HG03457 (cell line): Measurements from ENCODE around the gene ANKRD39.

ENCODE experiments used
- ATAC-seq: cut with Tn5 transposase; IDR thresholded peaks from one replicate; pipeline ENCODE4 v1.9.1; 2021; ENCODE audit warnings: moderate number of reproducible peaks; ENCODE audit not compliant: unreplicated experiment

The ANKRD39 gene

DNA sequence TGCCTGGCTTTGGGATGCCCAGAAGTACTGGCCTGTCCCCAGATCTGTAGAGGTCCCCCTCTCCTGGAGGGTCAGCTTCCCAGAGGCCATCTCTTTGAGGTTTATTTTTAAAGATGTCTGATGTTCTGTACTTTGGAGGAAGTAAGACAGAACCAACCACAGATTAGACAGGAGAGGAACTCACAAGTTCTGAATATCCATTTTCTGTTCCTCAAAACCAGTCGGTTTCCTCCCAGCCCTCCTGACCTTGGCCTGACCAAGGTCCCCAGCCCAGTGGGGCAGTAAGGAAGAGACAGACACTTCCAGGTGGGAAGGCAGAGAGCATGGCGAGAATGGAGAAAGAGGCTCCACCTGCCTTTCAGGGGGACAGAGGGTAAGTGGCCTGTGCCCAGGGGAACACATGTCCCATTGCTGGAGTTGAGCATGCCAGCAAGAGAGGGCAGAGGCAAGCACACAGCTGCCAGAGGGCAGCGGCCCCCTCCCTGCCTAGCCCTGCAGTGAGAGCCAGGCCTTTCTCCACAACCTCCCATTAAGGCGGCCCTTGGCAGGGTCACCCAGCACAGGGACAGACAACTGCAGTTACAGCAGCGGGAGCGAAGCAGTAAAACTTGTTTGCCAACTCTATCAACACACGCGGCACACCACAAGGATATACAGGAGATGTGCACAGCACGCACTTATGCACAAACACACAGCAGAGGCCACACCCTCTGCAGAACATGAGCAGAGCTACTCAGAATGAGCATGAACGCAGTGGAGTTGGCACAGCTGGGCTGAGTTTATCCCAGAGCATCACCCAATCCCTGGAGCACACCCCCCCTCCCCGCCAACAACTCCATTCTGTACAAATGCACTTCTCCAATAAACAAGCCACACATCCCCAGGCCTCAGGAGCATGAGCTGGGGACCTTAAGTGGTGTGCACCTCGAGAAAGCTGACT, 30.5 kb upstream of the ANKRD39 start:
- no peak for ATAC-seq

DNA sequence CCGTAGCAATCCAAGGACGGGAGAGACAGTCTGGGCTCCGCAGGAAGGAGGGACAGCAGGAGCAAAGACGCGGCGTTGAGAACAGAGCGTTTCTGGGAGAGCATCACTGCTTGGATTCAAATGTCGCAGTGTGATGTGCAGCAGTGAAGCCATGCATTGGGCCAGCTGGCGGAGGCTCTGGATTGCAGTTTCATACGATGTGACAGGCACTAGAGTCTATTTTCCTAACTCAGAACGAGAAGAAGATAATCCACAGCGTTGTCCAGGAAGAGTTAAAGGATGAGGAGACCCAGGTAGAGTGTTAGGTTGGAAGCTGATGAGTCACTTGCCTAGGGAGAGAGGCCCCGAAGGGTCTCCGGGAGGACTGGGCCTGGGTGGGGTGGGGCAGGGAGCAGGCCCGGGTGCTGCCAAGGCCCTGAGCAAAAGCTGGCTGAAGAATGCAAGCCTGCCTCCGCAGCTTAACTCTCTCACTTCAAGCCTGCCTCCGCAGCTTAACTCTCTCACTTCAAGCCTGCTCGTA, 29.7 kb upstream of the ANKRD39 start:
- no peak for ATAC-seq

DNA sequence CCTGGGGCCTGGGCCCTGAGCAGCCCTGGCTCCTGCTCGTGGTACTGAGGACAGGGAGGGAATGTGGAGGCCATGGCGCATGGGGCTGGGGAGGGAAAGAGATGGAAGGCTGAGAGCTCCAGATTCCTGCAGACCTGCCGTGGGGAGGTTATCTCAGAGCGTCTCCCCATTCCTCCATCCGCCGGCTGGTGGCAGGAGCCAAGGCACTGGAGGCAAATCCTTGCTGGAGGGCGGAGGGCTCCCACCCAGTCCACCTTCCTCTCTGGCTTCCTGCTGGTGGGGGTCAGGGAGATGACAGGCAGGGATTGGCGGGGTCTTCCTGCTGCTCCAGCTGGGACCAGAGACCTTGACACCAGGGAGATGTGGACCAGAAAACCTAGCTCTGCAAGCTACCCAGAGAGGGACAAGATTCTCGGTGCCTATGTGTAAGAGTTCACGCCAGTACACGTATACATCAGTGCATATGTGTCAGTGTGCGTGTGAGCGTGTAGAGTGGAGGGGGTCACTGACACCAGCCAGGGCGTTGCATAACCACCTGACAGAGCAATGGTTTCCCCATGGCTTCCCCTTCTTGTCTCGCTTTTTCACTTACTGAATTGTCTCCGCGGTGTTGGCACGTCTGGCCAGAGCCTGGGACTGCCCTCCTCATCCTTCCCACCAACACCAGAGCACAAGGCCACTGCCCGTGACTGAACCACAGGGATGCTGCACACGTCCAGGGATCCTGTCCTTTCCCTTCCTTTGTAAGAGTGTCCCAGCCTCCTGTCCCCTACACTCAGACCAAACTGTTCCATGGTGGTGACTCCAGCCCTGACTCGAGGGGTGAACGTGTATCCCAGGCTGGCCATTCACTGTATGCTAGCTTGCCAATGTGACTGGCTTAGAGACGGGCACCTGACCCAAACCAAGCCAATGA, 27.9 kb upstream of the ANKRD39 start:
- no peak for ATAC-seq

DNA sequence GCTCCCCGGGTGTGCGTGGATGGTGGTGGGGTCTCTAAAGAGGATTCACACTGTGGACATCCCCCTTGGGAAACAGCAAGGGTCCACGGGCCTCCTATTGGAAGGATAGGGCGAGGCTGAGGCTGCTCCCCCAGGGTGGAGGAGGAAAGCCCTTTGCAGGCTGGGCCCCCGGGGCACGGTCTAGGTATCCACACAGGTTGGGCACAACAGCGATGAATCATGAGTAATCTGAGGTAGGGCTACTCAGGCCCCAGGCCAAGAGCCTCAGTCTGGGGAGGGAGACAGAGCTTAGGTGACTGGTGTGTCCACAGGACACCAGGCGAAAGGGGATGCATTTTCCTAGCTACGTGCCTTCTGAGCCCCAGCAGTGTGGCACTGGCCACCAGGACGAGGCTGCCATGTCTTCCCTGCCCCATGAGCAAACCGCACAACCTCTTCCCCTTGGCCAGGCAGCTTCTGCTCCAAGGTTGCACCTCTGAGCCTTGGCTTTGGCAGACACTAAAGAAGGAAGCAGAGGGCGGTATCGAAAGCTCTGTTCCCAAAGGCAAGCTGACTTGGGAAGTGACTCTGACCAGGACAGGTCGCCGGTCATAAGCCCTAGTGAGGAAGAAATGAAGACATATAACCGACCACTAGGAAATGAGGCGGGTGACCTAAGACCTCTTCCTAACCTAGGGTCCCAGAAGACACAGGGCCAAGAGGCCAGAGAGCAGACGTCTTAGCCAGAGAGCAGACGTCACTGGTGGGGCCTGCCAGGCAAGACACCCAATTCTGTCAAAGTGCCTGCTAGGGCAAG, 26.7 kb upstream of the ANKRD39 start:
- ATAC-seq, result no peak

DNA sequence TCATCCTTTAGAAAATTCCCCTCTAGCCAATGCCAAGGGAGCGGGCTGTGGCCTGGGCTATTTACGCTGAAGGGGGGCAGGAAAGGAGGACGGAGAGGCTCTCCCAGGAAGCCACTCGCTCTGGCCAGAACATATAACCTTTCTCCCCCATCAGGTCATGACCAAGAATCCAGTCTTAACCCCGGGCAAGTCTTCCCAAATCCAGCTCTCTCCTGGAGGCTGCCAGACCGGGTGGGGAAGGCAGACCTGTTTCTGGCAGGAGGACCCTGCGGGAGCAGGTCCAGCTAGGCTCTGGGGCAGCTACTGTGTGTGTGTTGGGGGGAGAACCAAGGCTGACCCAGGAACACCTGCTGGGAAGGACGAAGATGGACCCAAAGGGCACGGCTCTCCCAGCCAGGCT, 25.5 kb upstream of the ANKRD39 start:
- ATAC-seq, result no peak

DNA sequence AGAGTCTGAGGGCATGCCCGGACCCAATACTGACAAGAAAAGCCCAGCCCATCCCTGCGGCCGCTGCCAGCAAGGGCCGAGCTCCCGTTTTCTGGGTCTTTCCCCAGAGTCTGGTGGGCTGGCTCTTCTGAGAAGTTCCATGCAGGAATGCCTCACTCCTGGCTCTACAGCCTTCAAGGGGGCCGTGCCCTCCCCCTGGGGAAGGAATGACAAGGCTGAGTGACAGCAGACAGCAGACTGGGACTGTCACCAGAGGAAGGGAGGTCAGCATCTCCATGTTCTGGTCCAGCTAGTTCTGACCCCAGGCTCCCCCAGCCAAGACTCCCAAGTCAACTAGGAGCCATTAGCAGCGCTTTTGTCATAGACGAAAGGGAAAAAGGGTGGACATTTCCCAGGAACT, 25.1 kb upstream of the ANKRD39 start:
- no peak for ATAC-seq

DNA sequence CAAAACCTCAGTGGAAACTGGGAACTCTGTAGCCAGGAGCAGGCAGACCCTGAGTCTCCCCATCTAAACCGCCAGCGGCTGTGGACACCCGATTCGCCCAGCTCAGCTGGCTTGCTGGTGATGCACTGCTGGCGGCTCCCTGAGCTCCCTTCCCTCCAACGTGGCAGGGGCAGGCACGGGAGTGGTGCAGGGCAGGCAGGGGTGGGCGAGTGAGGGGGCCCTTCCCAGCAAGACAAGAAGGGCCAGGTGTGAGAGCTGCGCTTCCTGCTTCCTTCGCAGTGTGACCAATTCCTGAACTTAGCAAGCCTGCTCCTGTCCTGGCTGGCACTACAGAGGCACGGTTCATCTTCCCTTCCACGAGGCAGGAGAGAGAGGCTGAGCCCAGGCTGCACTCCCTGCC, 24.4 kb upstream of the ANKRD39 start:
- ATAC-seq, result no peak

DNA sequence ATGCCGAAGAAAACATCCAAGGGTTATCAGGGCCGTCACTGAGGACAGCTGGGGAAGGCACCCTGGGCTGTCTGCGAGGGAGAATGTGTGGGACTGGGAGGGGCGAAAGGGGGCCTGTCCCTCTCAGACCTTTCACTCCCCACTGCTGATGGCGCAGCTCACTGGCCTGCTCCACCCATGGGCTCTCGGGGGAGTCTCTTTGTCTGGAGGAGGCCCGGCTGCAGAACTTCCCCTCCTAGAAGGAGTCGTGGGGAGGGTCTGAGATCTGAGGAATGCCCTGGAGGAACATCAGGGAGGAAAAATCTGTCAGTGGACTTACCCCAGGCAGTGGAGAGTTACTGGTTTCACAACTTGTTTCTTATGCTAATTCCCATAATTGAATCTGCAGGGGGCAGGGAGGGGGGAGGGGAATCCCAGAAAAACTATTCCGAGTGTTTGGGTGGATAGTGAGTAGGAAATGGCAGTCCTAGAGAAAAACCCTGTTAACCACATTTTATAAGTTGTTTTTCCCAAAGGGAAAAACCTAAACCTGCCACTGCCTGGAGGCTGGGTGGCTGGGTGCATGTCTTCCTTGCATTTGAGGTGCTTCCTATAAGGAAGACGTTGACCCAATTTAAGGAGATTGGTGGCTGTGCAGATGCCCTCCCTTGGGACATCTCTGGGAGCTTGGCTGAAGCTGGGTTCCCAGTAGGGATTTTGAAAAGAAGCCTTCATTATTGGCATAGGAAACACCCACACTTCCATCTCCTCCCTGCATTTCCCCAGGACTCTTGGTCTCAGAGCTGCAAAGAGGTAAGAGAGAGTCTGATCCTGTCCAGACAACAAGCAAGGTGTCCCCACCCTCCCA, 23.8 kb upstream of the ANKRD39 start:
- ATAC-seq, result no peak

DNA sequence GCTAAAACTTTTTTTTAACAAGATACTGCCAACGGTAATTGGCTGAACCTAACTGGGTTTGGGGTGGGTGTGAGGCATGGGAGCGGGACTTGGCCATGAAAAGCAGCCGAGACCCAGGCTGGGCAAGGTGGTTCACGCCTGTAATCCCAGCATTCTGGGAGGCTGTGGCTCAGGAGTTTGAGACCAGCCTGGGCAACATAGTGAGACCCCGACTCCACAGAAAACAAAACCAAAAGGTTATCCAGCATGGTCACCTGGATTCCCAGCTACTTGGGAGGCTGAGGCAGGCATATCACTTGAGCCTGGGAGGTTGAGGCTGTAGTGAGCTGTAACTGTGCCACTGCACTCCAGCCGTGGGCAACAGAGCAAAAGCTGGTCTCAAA, 23.1 kb upstream of the ANKRD39 start:
- no peak for ATAC-seq

DNA sequence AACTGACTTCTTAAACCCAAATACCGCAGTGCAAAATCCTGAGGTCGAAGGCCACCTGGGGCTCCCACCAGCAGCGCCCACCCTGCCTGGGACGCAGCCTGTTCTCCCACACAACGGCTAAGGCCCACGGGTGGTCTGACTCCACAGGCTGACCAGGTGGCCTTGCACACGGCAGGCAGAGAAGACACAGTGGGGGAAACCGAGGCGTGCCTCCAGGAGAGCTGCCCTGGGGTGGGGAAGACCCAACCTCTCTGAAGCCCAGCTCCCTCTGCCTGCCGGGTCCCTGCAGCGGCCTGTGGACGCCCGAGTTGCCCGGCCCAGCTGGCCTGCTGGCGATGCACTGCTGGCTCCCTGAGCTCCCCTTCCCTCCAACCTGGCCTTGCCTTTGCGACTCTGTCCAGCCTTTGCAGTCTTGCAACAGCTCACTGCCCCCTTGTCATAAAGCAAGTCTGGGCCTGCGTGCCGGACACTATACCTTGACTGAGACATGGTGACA, 21.8 kb upstream of the ANKRD39 start:
- no peak for ATAC-seq

DNA sequence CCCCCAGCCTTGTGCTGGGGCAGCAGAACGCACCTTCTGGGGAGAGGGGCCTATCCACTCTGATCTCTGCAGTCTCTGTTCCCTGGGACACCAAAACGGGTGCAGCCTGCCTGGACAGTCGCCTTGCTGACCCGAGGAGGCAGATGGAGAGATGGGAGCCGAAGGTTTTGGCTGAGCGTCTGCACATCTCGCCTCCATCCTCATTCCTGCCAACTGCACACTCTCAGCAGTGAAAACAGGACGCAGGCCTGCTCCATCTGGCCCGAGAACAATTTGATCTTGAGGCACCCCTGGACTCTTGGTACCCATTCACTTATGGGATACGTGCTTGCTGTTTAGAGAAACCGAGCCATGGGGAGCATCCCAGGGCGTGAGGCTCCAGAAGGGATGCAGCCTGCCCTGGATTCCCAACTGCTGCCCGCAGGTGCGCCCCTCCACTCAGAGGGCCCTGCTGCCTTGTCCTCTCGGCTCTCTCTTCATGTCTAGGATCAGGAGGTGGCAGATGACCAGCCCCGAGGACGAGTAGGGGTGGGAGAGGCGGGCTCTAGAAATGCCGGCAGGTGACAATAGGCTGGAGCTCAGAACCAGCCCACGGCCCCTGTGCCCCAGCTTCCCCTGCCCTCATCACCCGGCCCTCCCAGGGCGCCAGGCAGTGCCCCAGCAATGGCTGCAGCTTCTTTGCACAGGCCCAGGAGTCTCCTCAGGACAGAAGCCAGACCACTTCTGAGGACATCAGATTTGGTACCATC, 21.2 kb upstream of the ANKRD39 start:
- ATAC-seq, result no peak

DNA sequence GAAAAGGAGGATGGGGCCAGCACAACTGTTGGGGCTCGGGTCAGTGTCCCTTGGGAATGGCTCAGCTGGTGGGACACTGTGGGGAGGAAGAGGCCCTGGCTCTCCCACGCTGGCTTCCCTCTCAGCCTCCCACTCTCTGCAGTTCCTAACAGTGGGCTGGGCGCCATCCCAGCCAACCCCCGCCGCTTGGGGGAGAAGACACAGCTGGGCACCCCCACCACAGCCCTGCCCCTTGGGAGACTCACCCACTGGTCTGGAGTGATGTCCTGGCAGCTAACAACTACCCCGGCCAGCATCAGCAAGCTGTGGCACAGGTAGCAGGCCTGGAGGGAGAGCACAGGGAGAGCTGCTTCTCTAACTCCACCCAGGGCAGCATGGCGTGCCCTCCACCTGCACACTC, 20.4 kb upstream of the ANKRD39 start:
- ATAC-seq, result no peak

DNA sequence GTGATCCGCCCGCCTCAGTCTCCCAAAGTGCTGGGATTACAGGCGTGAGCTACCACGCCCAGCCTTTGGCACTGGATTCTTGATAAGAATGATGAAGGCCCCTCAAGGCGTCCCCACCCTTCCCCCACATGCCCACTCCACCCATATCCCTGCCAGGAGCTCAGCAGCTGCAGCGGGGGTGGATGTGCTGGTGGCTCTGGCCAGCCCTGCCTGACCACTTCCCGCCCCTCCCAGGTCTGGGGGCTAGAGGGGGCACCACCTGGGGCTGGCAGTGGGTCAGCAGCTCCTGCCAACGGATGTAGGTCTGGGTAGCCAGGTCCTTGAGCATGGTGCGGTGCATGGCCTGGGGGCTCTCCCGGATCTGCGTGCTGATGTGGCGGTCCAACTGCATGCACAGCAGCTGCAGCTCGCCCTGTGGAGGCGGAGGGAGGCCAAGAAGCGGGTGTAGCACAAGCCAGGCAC, 19.8 kb upstream of the ANKRD39 start:
- ATAC-seq, result no peak

DNA sequence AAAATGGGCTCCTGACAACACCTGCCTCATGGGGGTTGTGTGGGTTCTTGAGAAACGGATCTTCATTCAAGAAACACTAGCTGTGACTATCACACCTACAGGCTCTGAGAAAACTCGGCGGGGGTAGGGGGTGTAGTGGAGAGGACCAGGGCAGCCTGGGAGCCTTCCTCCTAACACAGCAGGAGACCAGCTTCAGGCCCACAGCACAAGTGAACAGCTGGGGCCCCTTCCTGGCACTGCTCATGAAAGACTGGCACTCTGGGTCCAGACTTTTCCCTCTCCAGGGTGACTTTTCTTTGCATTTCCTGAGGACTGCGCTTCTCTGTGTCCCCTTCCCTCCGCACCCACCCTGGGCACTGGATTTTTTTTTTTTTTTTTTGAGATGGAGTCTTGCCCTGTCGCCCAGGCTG, 19.2 kb upstream of the ANKRD39 start:
- no peak for ATAC-seq

DNA sequence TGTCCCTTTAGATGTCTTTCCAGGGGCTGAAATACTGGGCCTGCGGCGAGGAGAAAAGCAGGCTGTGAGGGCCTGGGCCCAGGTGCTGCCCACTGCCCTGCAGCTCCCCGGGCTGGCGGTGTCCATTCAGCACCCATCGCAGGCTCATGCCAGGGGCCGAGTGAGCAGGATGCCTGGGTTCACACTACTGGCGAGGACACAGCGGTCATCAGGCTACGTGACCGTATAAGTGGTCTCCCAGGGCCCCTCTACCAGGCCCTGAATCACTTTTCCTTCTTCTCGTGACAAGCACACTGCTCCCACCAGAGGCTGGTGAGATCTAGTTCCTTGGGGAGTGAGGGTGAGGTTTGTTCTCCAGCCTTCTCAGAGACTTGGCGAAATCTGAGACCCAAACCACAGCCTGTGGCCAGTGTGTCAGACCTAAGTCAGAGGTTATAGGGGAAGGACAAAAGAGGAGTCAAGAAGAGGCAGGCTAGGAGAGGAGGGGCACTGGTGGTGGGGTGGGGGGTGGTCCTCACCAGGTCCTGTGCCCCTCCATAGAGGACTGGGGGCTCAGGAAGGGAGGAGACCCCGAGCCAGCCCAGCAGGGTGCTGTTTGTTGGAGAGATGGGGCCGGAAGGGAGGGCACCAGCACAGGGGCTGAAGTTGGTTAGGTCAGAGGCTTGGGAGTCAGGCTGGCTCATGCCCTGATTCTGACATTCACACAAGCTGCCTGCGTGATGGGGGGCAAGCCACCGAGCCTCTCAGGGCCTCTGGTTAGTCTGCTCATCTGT, 18.6 kb upstream of the ANKRD39 start:
- no peak for ATAC-seq

DNA sequence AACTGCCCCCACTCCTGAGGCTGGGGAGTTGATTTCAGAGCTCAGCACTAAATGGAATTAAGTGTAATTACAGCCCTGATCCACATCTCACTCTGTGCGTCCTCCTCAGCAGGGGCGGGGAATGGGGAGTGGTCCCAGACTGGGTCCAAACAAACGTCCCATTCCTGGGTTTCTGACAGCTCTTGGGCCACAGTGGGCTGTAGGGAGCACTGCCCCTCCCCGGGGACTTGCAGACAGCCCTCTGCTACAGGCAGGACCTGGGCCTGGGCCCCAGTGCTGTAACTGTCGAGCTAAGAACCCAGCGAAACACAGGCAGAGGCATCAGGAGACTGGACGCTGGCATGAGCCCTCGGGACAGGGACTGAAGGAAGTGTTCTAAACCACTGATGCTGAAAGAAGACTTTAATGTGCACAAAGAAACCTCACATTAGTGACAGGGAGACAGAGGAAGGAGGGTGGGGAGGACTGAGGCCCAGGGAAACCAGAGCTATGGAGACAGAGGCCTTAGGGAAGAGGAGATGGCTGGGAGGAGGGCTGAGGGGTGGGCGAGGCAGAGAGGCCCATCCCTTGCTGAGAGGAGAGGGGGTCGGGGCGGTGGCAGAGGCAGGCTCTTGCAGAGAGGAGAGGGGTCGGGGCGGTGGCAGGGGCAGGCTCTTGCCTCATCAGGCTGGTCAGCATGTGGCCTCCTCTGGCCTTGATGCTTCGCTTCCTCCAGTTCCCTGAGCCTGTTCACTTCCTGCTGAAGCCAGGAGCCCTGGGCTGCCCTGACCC, 17.9 kb upstream of the ANKRD39 start:
- no peak for ATAC-seq

DNA sequence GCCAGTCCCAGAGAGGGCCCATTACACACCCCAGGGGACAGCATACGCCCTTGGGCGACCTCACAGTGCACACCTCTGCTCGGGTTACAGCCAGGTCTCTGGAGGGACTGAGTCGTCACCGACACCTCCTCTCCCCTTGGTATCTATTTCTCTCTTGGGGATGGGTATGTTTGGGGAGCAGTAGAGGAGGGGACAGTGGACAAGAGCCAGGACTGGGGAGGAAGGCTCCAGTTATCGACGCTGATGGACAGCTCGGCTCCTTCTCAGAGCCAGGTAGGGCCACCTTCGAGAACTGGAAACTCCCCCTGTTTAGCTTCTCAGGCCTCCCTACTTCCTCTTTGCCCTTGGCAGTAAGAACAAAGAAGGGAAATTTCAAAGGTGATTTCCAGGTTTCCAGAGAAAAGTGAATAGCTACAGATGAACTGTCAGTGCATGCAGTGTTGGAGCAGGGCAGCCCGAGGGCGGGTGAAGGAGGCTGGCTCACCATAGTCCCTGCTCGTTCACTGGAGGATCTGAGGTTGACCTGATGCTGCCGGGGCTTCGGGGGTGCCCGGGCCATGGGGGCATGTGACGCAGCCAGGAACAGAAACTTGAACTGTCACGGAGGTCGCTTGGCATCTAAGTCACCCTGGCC, 16.5 kb upstream of the ANKRD39 start:
- ATAC-seq, result peak; percentile 48
